ENCODE measurements around the gene PHOSPHO1.
"Not testable (repeated sequence)": the region's sequence is repeated elsewhere in the genome, so short reads cannot be mapped to it uniquely, and the experiment has no call there.

Gene PHOSPHO1

DNA sequence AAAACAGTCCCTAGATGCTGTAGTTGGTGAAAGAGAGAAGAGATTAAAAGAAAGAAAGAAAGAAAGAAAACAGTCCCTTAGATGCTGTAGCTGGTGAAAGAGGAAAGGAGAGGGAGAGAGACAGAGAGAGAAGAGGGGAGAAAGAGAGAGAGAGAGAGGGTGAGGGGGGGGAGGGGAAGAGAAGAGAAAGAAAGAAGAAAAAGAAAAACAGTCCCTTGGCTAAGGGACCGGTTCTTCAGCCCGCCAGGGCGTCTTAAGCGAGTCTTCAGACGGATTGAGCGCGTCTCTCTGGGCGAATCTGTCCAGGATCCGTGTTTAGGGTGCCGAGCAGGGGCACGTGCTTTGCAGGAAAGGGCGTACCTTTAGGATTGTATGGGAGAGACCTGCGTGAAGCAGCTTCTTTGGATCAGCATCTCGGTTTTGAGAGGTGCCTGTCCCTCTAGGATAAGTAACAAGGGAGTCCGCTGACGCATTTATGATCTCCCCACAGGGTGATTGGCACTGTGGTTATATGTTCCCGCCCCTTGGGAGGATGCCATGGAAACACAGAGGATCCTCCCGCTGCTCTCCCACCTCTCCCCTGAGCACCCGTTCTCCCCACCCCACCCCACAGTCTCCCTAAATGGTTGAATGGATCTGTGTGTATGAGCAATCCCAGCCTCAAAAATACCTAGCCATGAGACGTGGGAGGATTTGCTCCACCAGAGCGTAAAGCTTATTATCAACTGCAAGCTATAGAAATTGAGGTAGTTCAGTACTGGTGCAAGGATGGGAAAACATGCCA lies 36.9 kb downstream of the PHOSPHO1 start:
- DNase-seq (ENCODE audit: low spot score): peak; percentile 99

DNA sequence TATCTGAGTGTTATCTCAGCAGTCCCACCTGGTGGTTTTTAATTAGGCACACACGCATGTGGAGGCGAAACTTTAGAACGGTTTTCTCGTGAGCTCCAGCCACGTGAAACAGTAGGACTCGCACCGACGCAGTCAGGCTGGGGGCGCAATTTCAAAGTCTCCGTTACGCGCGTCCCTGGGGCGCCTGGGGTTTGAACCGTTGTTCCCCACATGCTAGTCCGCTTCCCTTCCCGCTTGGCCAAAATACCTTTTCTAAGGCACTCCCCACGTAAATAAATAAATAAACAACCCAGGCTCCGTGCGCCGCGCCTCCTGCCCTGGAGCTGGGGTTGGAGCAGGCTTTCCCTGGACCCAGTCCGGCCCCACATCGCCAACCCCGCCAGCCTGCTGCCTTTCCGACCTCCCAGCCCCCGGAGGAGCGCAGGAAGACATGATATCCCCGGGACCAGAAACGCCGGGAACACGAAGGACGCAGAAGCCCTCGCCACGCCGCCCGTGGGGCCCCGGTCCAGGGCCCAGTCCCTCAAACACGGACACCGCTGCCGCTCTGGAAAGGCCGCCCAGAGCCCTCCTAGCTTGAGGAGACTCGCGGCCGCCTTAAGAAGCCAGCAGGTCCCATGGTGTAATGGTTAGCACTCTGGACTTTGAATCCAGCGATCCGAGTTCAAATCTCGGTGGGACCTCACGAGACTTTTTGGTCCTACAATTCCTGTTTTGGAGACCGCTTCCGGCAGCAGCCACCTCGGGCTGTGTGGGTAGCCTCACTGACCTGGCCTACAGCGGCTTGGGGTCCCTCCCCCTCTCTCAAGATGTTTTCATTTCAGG lies 38.5 kb downstream of the PHOSPHO1 start:
- DNase-seq (ENCODE audit: low spot score): peak; percentile 92

DNA sequence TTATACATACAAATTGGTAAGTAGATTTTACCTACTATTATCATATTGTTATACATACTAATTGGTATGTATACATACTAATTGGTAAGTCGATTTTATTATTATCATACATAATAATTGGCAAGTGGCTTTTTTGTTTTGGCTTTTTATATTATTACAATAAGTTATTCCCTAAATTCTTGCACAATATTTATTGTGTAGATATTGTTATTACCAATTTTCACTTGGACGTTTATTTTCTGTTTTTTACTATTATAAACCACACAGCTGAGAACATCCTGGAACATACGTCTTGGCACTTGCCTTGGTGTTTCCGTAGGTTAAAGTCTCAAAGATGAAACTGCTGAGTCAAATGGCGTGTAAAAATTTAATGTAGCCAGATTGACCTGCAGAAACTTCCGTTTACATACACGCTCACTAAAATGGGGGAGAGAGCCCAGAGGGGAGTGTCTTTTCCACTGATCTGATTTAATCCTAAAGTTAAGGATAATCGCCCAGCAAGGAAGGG lies 39.1 kb downstream of the PHOSPHO1 start:
- no peak for DNase-seq (ENCODE audit: low spot score)

DNA sequence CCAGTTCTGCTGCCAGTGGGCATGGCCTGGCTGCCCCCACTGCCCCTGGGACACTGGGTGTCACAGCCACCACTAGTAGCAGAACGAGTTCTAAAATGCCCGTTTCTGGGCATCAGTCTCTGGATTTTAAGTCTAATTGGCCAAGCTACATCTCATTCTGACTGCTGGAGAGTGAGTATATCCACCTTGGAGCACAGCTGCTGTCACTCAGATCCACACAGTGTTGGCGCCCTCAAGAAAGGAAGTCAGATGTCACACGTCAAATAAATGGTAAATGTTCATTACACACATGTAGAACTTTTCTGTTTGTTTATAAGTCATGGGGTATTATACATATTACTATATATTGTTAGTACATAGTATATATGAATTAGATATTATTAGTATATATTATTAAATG lies 39.7 kb downstream of the PHOSPHO1 start:
- no peak for DNase-seq (ENCODE audit: low spot score)

DNA sequence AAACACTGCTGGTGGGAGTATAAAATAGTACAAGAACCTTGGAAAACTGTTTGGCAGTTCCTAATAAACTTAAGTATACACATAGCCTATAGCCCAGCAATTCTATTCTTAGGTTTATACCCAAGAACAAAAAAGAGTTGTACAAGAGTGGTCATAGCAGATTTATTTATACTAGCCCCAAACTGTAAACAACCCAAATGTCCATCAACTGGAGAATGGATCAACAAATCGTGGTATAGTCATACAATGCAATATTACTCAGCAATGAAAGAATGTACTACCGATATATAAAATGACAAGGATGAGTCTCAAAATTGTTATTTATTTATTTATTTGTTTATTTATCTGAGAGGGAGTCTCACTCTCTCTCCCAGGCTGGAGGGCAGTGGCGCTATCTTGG lies 43.3 kb downstream of the PHOSPHO1 start:
- DNase-seq (ENCODE audit: low spot score): no peak

DNA sequence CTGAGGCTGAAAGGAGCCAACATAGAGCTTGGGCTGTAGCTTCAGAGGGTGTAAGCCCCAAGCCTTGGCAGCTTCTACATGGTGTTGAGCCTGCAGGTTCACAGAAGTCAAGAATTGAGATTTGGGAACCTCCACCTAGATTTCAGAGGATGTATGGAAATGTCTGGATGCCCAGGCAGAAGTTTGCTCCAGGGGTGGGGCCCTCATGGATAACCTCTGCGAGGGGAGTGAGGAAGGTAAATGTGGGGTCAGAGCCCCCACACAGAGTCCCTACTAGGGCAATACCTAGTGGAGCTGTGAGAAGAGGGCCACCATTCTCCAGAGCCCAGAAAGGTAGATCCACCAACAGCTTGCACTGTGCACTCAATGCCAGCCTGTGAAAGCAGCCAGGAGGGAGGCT lies 45.2 kb downstream of the PHOSPHO1 start:
- not testable (repeated sequence) for DNase-seq (ENCODE audit: low spot score)

DNA sequence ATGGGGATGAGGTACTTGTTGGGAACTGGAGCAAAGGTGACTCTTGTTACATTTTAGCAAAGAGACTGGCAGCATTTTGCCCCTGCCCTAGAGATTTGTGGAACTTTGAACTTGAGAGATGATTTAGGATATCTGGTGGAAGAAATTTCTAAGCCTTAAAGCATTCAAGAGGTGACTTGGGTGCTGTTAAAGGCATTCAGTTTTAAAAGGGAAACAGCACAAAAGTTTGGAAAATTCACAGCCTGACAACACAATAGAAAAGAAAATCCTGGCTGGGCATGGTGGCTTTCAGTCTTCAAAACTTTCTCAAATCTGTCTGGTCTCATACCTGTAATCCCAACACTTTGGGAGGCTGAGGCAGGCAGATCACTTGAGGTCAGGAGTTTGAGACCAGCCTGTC lies 46.1 kb downstream of the PHOSPHO1 start:
- not testable (repeated sequence) for DNase-seq (ENCODE audit: low spot score)

DNA sequence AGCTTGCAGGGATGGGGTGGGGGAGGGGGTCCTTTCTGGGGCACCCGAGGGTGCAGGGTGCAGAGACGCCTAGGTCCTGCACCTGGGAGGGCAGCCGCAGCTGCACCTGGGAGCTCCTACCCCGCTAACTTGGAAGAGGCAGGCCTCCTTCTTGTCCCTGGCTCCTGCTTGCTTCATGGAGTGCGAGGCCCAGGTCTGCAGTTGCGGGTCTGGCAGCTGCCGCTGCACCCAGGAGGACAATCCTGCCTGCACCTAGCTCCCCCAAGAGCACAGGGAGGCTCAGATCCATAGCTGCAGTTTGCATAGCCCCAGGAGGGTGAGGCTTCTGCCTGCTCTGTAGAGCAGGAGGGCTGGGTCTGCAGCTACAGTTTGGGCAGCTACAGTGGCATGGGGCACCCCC lies 46.8 kb downstream of the PHOSPHO1 start:
- DNase-seq (ENCODE audit: low spot score): no peak

DNA sequence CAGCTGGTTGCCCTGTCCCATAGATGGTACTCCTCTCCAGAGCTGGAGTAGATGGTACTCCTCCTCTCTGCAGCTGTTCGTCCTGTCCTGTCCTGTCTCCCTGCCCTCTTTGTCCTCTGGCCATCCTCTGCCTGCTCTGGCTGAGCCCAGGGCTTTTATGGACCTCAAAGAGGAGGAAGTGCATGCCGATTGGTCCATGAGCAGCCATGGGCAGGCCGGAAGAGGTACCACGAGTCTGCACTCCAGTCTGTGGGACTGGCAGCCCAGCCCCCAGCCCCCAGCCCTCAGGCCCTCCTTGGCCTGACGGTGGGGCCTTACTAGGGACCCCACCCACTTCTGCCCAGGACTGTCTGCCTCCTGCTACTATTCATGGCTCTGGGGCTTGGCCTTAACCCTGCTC lies 47.2 kb downstream of the PHOSPHO1 start:
- DNase-seq (ENCODE audit: low spot score): no peak

DNA sequence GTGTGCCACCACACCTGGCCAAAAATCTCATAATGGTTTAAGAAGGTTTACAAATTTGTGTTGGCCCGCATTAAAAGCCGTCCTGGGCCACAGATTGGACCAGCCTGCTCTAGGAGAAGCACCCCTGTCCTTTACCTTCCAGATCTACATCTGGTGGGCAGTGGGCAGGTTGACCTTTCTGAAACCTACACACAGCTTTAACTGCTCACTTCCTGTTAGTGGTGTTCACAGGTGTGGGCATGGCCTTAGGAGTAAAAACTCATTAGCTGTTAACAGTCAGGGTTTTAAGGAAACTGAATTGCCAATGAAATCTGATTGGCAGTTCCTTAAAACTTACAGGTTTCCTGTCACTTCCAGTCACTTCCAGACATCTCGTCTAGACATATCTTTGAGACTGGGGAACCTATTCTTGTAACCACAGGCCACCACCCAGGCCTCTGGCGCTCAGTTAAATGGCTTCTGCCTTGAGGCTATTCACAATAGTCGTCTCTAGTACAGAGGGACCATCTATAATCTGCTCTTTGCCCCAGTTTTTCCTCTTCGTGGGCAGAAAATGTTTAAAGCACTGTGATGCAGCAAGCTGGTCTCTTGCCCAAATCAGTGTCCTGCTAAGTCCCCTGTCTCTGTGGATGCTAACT lies 49.5 kb downstream of the PHOSPHO1 start:
- DNase-seq (ENCODE audit: low spot score): no peak

DNA sequence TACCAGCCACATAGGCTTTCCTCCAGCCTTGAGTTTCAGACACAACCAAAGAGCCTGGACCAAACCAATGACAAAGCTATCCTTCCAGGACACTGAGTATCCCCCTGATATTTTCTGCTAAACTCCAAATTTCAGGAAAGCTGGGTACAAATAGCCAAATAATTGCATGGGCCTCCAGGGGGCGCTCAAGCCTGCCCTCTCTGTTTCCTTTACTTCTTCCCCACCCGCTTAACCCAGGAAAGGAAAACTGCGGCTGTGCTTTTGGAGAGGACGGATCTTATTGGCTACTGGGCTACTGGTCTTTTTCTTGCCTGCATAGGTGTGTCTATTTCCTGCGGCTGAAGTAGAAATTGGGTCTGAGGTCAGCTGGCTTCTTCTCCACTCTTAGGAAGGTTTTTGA lies 50.3 kb downstream of the PHOSPHO1 start:
- peak; percentile 62 for DNase-seq (ENCODE audit: low spot score)

DNA sequence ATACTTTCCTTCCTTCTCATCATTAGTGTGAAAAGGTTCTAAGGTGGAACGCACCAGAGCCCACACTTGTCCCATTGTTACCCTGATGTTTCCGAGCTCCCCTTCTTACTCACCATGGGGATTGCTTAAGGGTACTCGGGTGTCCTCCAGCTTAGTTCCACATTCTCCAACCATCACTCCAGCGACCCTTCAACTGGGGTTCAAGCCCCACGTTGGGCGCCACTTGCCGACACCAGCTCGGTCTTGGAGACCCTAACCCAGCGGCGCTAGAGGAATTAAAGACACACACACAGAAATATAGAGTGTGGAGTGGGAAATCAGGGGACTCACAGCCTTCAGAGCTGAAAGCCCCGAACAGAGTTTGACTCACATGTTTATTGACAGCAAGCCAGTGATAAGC lies 54.6 kb downstream of the PHOSPHO1 start:
- not testable (repeated sequence) for DNase-seq (ENCODE audit: low spot score)

All from kidney tubule cell (primary cell).